Activated CD4-positive, alpha-beta T cell treated with anti-CD3 and anti-CD28 coated beads for 36 hours (primary cell): ENCODE data around the gene FAM107B. TPM values are rescaled to one million over a fixed set of nuclear protein-coding genes. Genes with fewer than 3 reads are reported as not detected.
A peak's percentile ranks its signal among the peaks of the same experiment; 100 is the strongest.

Experiments
- ATAC-seq: fragments of 200-7000 bp; cut with Tn5 transposase; one replicate; pipeline ENCODE4 v1.10.0; 2021; ENCODE audit warnings: mild to moderate bottlenecking, moderate library complexity
- CTCF ChIA-PET: fragments of 350-600 bp; sonication (Branson Sonifier 250); formaldehyde crosslinking; loops from one replicate; lab custom pipeline; 2021; ENCODE audit warnings: antibody characterized with exemption; lab: Charles Lee
- POLR2A ChIA-PET: fragments of 350-600 bp; sonication (Branson Sonifier 250); formaldehyde crosslinking; loops from one replicate; lab custom pipeline; 2021; ENCODE audit warnings: antibody characterized with exemption, inconsistent platforms; lab: Charles Lee
- DNase-seq: peaks from one replicate; pipeline ENCODE4 v3.0.0-alpha.2; 2020
- H3K27ac Mint-ChIP-seq: one replicate; pipeline ENCODE4 v1.8.0; 2021; ENCODE audit warnings: mixed read lengths
- H3K27me3 Mint-ChIP-seq: one replicate; pipeline ENCODE4 v1.8.0; 2021; ENCODE audit warnings: mixed read lengths
- H3K36me3 Mint-ChIP-seq: one replicate; pipeline ENCODE4 v1.8.0; 2021; ENCODE audit warnings: low read depth, mixed read lengths
- H3K4me1 Mint-ChIP-seq: one replicate; pipeline ENCODE4 v1.8.0; 2021; ENCODE audit warnings: mixed read lengths
- H3K4me3 Mint-ChIP-seq: one replicate; pipeline ENCODE4 v1.8.0; 2021; ENCODE audit warnings: mild to moderate bottlenecking, moderate library complexity, mixed read lengths
- H3K9me3 Mint-ChIP-seq: one replicate; pipeline ENCODE4 v1.8.0; 2021; ENCODE audit warnings: low read depth, mixed read lengths
- intact Hi-C, 2 experiments: fragments of 100-400 bp; cut with DNase I in 1 of 2; cut with micrococcal nuclease in 1 of 2; formaldehyde crosslinking; loops; one replicate each; pipeline versions ENCODE4 v1.14.2 to v1.15.1; 2022 to 2024; cut with DNase I, micrococcal nuclease
- total RNA-seq, 2 experiments: library from RNA; stranded (reverse); gene quantifications; one replicate each; pipeline ENCODE4 v1.2.3, GENCODE V29; 2021

FAM107B gene
- total RNA-seq, 2 experiments from 2014 or later, result 126 to 148 TPM

- Mint-ChIP-seq H3K27me3 (peaks cover 8% of the 10 kb centered on the region), H3K4me1 (no peaks in the 10 kb centered on the region), H3K4me3 (no peak overlapping the region), H3K9me3 (no peaks in the 10 kb centered on the region), H3K27ac (no peak overlapping the region), H3K36me3 (no peaks in the 10 kb centered on the region)
- intact Hi-C loops, result loop anchor here (1.0 to 5.0 kb wide), 3 partner anchors 281 to 691 kb away; no protein-coding TSS in a partner anchor
- DNase-seq (peak; percentile 58), ATAC-seq (peak; percentile 70)
- POLR2A ChIA-PET, result interaction anchor here (1.0 kb wide), 1 partner anchor 292 kb away, joined by 4 read pairs; no protein-coding TSS in a partner anchor
- CTCF ChIA-PET, result interaction anchor here (0.6 to 3.5 kb wide), 3 partner anchors 9 to 282 kb away, joined by 3 to 32 read pairs (median 3); no protein-coding TSS in a partner anchor
Observed at GRCh38 chr10:14478604-14479003, 296.1 kb downstream of the FAM107B start.

- Mint-ChIP-seq H3K9me3 (no peaks in the 10 kb centered on the region), H3K27me3 (peaks cover 7% of the 10 kb centered on the region), H3K36me3 (no peaks in the 10 kb centered on the region), H3K4me3 (no peak overlapping the region), H3K27ac (no peak overlapping the region), H3K4me1 (no peaks in the 10 kb centered on the region)
- ChIA-PET POLR2A (interaction anchor here (1.0 kb wide), 1 partner anchor 292 kb away, joined by 4 read pairs; no protein-coding TSS in a partner anchor), CTCF (interaction anchor here (0.6 to 3.5 kb wide), 4 partner anchors 9 to 294 kb away, joined by 3 to 32 read pairs (median 3); no protein-coding TSS in a partner anchor)
- no peak for ATAC-seq
- no peak for DNase-seq
- intact Hi-C loops, result loop anchor here (1.0 to 5.0 kb wide), 3 partner anchors 281 to 691 kb away; no protein-coding TSS in a partner anchor
Observed at GRCh38 chr10:14478201-14478600, 296.5 kb downstream of the FAM107B start.

- H3K9me3 Mint-ChIP-seq, result no peaks in the 10 kb centered on the region
- no peak for ATAC-seq
- H3K4me3 Mint-ChIP-seq, result no peak overlapping the region
- no peaks in the 10 kb centered on the region for H3K4me1 Mint-ChIP-seq
- DNase-seq, result no peak
- ChIA-PET POLR2A (interaction anchor here (0.8 kb wide), 1 partner anchor 282 kb away, joined by 7 read pairs; no protein-coding TSS in a partner anchor), CTCF (interaction anchor here (0.7 to 3.5 kb wide), 6 partner anchors 10 to 766 kb away, joined by 3 to 32 read pairs (median 3); no protein-coding TSS in a partner anchor)
- H3K27ac Mint-ChIP-seq, result no peak overlapping the region
- no peaks in the 10 kb centered on the region for H3K36me3 Mint-ChIP-seq
- intact Hi-C loops, result loop anchor here (5.0 kb wide), 2 partner anchors 680 to 690 kb away; no protein-coding TSS in a partner anchor
- peaks cover 13% of the 10 kb centered on the region for H3K27me3 Mint-ChIP-seq
Observed at GRCh38 chr10:14477408-14477710, 297.3 kb downstream of the FAM107B start.

GRCh38 chr10:14476641-14477407, 297.9 kb downstream of the FAM107B start:
- CTCF ChIA-PET, result interaction anchor here (0.6 to 3.5 kb wide), 8 partner anchors 8 to 765 kb away, joined by 3 to 32 read pairs (median 3); no protein-coding TSS in a partner anchor

GRCh38 chr10:14476006-14476405, 298.7 kb downstream of the FAM107B start:
- Mint-ChIP-seq H3K27ac (no peak overlapping the region), H3K36me3 (no peaks in the 10 kb centered on the region), H3K4me1 (no peaks in the 10 kb centered on the region), H3K4me3 (no peak overlapping the region), H3K27me3 (peaks cover 15% of the 10 kb centered on the region), H3K9me3 (no peaks in the 10 kb centered on the region)
- ChIA-PET POLR2A (no interaction called here), CTCF (interaction anchor here (1.0 to 3.5 kb wide), 2 partner anchors 9 to 280 kb away, joined by 4 to 32 read pairs; no protein-coding TSS in a partner anchor)
- no peak for DNase-seq
- ATAC-seq, result no peak
- intact Hi-C loops, result loop anchor here (5.0 kb wide), 2 partner anchors 679 to 689 kb away; no protein-coding TSS in a partner anchor

More at GRCh38 chr10:14476641-14477407, 297.9 kb downstream of the FAM107B start:
- no peak for DNase-seq
- peaks cover 15% of the 10 kb centered on the region for H3K27me3 Mint-ChIP-seq
- no peak overlapping the region for H3K27ac Mint-ChIP-seq
- H3K4me3 Mint-ChIP-seq, result no peak overlapping the region
- H3K9me3 Mint-ChIP-seq, result no peaks in the 10 kb centered on the region
- no peak for ATAC-seq
- POLR2A ChIA-PET, result interaction anchor here (0.8 kb wide), 1 partner anchor 282 kb away, joined by 7 read pairs; no protein-coding TSS in a partner anchor
- no peaks in the 10 kb centered on the region for H3K4me1 Mint-ChIP-seq
- intact Hi-C loops, result loop anchor here (5.0 kb wide), 2 partner anchors 680 to 690 kb away; no protein-coding TSS in a partner anchor
- H3K36me3 Mint-ChIP-seq, result no peaks in the 10 kb centered on the region

- intact Hi-C loops, result loop anchor here (5.0 kb wide), 2 partner anchors 677 to 687 kb away; no protein-coding TSS in a partner anchor
- Mint-ChIP-seq H3K4me3 (no peak overlapping the region), H3K27me3 (peaks cover 19% of the 10 kb centered on the region), H3K9me3 (no peaks in the 10 kb centered on the region), H3K36me3 (no peaks in the 10 kb centered on the region), H3K4me1 (no peaks in the 10 kb centered on the region), H3K27ac (no peak overlapping the region)
- POLR2A ChIA-PET, result no interaction called here
- no peak for DNase-seq
- CTCF ChIA-PET, result no interaction called here
- ATAC-seq, result no peak
Observed at GRCh38 chr10:14474656-14475055, 300.0 kb downstream of the FAM107B start.

- DNase-seq, result no peak
- POLR2A ChIA-PET, result no interaction called here
- Mint-ChIP-seq H3K9me3 (no peaks in the 10 kb centered on the region), H3K4me3 (no peak overlapping the region), H3K27me3 (peaks cover 22% of the 10 kb centered on the region), H3K27ac (no peak overlapping the region), H3K4me1 (no peaks in the 10 kb centered on the region), H3K36me3 (no peaks in the 10 kb centered on the region)
- CTCF ChIA-PET, result no interaction called here
- no peak for ATAC-seq
- intact Hi-C loops, result no loop called here
Observed at GRCh38 chr10:14470920-14471319, 303.8 kb downstream of the FAM107B start.

- ATAC-seq, result no peak
- no peak overlapping the region for H3K27ac Mint-ChIP-seq
Observed at GRCh38 chr10:14468726-14469125, 306.0 kb downstream of the FAM107B start.

More at GRCh38 chr10:14468726-14469125, 306.0 kb downstream of the FAM107B start:
- Mint-ChIP-seq H3K27me3 (peaks cover 20% of the 10 kb centered on the region), H3K4me1 (no peaks in the 10 kb centered on the region), H3K4me3 (no peak overlapping the region), H3K36me3 (no peaks in the 10 kb centered on the region), H3K9me3 (peaks cover 2% of the 10 kb centered on the region)
- intact Hi-C loops, result loop anchor here in 1 of 2 experiments (5.0 kb wide), 1 partner anchor 266 kb away; no protein-coding TSS in a partner anchor
- POLR2A ChIA-PET, result no interaction called here
- CTCF ChIA-PET, result no interaction called here
- no peak for DNase-seq

Other genes with a start within 250 kb of the FAM107B start
- gene CDNF, start 63.1 kb upstream of the FAM107B start, total RNA-seq, result 1 to 10 TPM; 2.5 to 2.7 TPM
- 10 to 100 TPM; 26.1 to 36.0 TPM for gene HSPA14, start 63.4 kb upstream of the FAM107B start, total RNA-seq
- 10 to 100 TPM; 19.2 to 22.9 TPM for gene MSANTD7, start 63.4 kb upstream of the FAM107B start, total RNA-seq
- 10 to 100 TPM; 42.9 to 51.5 TPM for gene SUV39H2, start 104.0 kb upstream of the FAM107B start, total RNA-seq
- 10 to 100 TPM; 17.9 to 30.9 TPM for gene DCLRE1C, start 179.2 kb upstream of the FAM107B start, total RNA-seq
- 1 to 10 TPM in 1 of 2 experiments, under 1 TPM in 1; 0.81 to 1.1 TPM for gene MEIG1, start 184.5 kb upstream of the FAM107B start, total RNA-seq